HG02588 (cell line): ENCODE results near the gene CRIP1.

Experiments
- ATAC-seq: cut with Tn5 transposase; IDR thresholded peaks from one replicate; pipeline ENCODE4 v1.9.1; 2021; ENCODE audit warnings: mild to moderate bottlenecking, moderate library complexity; ENCODE audit not compliant: unreplicated experiment

Gene CRIP1

GRCh38 chr14:105492031-105492970 is 5.6 kb downstream of the CRIP1 start:
- no peak for ATAC-seq

- ATAC-seq, result no peak
These were observed 6.5 kb downstream of the CRIP1 start for GRCh38 chr14:105492971-105493871.

GRCh38 chr14:105493921-105494605 is 7.4 kb downstream of the CRIP1 start:
- no peak for ATAC-seq

GRCh38 chr14:105494606-105494929 is 7.9 kb downstream of the CRIP1 start:
- ATAC-seq, result no peak

GRCh38 chr14:105495101-105495989 is 8.7 kb downstream of the CRIP1 start:
- ATAC-seq, result no peak

- no peak for ATAC-seq
These were observed 9.5 kb downstream of the CRIP1 start for GRCh38 chr14:105495990-105496830.

- ATAC-seq, result no peak
These were observed 10.3 kb downstream of the CRIP1 start for GRCh38 chr14:105496831-105497591.

GRCh38 chr14:105497671-105498429 is 11.2 kb downstream of the CRIP1 start:
- no peak for ATAC-seq

GRCh38 chr14:105498430-105499255 is 12.0 kb downstream of the CRIP1 start:
- no peak for ATAC-seq

- ATAC-seq, result no peak
These were observed 12.8 kb downstream of the CRIP1 start for GRCh38 chr14:105499256-105500035.

- no peak for ATAC-seq
These were observed 13.5 kb downstream of the CRIP1 start for GRCh38 chr14:105500036-105500725.

- ATAC-seq, result no peak
These were observed 14.0 kb downstream of the CRIP1 start for GRCh38 chr14:105500726-105501101.

- no peak for ATAC-seq
These were observed 15.0 kb downstream of the CRIP1 start for GRCh38 chr14:105501504-105502291.

GRCh38 chr14:105502446-105503295 is 16.0 kb downstream of the CRIP1 start:
- no peak for ATAC-seq
